H4 (cell line): Measurements from ENCODE around the gene MMP24. TPM values are rescaled to one million over a fixed set of nuclear protein-coding genes. Genes with fewer than 3 reads are reported as not detected.

Experiments used
- DNase-seq: peaks from one replicate; pipeline ENCODE4 v3.0.0-alpha.2; 2015; ENCODE audit warnings: low spot score
- total RNA-seq: library from RNA; depleted of rRNA; stranded (reverse); fragments of >200 nt; shearing (Covaris generic); gene quantifications from 2 replicates; pipeline ENCODE4 v1.2.3, GENCODE V29; 2014

MMP24 gene
- total RNA-seq, 1 experiment from 2014 or later, result 0.33 TPM

DNA sequence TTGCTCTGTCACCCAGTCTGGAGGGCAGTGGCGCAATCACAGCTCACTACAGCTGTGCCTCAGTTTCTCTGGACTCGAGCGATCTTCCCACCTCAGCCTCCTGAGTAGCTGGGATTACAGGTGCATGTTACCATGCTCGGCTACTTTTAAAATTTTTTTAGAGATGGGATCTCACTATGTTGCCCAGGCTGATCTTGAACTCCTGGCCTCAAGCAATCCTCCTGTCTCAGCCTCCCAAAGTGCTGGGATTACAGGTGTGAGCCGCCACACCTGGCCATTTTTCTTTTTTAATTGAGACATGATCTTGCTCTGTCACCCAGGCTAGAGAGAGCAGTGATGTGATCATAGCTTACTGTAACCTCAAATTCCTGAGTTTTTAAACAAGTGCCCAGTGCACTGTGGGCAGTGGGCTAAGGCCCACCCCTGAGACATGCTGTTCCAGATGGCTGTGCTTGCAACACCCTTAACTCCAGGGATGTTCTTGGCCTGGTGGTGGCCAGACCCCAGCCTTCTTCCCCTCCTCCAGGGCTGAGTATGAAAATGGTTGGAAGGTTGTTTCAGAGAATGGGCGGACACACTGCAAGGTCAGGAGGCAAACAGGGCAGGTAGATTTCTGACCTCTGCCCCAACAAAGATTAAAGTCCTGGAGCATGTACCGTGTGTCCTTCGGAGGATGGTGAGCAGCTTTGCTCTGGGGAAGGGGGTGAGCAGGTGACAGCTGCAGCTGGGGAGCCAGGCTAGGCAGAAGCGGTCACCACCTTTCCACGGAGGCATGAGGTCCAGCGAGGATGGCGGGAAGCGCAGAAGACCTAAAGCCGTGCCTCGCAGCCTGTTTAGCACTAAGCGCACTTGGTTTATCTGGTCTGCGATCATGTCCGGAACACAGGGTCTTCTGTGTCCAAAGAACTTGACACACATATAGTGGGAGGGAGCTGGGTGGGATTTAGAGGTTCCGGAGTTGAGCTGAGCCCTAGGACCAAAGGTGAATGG is 67.1 kb downstream of the MMP24 start:
- DNase-seq, result no peak

DNA sequence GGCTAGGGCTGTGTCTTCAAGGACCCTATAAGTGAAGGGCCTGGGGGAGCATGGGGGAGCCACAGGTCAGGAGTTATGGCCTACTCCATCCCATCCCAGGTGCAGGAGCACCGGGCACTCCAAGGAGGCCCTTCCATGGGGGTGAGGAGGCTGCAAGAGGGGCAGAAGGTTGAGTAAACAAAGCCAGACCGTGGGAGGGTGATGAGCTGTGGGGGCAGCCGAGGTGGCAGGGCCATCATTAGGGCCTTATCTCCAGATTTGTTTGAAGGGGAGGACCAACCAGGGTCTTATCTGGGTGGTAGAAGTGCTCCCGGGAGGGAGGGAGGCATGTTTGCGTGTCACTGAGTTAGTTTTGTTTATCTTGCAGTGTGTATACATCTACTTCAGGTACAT is 67.8 kb downstream of the MMP24 start:
- DNase-seq, result no peak

GRCh38 chr20:35295058-35295457 is 68.6 kb downstream of the MMP24 start:
- no peak for DNase-seq

- DNase-seq, result no peak
Observed at GRCh38 chr20:35295674-35296073, 69.2 kb downstream of the MMP24 start.

DNA sequence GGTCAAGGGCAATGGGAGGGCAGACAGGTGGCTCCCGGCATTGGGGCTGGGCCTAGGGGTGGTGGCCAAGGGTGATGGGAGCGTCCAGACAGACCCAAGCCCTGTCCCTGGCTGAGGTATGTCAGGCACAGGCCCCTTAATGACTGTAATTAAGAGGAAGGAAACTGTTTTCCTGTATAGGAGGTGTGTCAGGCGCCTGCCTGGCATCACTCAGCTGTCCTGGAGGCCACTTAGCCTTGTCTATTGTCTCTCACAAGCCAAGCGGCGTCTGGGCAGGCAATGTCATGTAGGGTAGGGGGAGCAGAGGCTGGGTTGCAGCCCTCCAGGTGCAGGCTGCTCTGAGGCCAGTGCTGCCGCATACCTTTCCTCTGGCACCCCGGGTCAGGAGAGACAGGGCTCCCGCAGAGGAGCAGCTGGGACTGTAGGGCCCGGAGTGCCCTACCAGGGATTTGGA is 69.6 kb downstream of the MMP24 start:
- no peak for DNase-seq

DNA sequence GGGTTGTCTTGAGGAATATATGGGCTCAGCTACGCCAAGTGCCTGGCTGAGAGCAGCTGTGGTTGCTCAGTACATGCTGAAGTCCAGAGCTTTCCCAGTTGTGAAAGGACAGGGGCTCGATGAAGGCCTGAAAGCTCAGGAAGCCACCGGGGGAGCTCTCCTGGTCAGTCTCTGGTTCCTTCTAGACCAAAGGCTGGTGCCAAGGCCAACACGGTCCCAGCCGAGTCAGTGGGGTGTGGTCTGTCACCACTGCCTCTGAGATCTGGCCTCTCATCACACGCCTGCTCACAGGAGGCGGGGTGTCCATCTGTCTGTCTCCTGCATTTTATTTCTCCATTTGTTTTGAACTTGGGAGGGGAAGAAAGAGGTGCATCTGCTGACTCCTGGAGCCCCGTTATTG is 70.7 kb downstream of the MMP24 start:
- no peak for DNase-seq

GRCh38 chr20:35297740-35298139 is 71.2 kb downstream of the MMP24 start:
- no peak for DNase-seq

- no peak for DNase-seq
Observed at GRCh38 chr20:35298264-35298663, 71.8 kb downstream of the MMP24 start.

DNA sequence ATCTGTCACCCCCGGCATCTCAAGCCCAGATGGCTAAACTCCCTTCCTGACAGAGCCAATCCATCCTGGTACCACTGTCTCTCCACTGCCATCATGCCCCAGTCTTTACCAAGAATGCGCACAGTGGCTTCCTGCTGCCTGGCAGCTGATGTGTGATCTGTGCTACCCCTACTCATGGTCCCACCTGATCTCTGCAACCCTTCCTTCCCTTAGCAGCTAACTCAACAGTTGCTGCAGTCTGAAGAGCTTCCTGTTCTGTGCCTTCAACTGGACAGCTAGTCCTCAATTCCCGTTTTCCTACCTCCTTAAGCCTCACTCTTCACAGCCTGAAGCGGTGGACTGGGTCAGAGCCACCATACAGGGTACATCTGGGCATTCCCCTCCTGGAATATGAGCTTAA is 73.3 kb downstream of the MMP24 start:
- DNase-seq, result no peak

DNA sequence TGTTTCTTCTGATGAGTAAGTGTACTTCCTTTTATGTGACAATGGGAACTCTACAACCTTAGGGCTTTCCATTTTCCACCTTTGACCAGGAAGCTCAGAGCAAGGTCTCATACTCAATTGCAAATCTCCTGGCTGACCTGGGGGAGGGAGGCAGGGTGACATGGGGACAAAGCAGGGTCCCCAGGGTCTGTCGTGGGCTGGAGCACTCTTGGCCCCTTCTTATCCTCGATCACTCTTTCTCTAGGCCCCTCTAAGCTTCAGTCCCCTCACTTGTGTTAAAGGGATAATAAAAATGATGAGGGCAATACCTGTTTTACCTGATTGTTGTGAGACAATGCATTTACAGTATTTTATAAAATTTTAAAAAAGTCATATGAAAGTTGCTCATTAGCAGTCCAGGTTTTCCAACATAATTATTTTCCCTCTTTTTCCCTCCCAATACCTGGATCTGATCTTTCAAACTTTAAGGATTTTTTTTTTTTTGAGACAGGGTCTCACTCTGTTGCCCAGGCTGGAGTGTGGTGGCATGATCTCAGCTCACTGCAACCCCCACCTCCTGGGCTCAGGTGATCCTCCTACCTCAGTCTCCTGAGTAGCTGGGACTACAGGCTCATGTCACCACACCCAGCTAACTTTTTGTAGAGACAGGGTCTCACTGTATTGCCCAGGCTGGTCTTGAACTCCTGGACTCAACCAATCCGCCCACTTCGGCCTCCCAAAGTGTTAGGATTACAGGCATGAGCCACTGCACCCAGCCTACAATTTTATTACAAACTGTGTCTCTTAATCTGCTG is 74.2 kb downstream of the MMP24 start:
- no peak for DNase-seq

DNA sequence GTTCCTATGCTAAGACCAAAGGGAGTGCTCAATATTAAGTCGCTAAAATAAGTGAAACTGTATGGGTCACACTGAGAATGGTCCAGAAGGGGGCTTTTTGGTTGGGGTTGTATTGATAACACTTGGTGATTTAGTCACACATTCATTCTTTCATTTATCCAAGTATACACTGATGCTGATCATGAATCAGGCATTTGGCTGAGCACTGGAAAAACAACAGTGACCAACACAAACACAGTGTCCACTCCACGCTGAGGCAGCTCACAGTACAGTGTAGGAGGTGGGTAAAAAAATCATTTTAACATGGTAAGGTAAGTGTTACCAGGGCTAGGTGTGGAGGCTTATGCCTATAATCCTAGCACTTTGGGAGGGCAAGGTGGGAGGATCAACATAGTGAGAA is 74.9 kb downstream of the MMP24 start:
- DNase-seq, result no peak

DNA sequence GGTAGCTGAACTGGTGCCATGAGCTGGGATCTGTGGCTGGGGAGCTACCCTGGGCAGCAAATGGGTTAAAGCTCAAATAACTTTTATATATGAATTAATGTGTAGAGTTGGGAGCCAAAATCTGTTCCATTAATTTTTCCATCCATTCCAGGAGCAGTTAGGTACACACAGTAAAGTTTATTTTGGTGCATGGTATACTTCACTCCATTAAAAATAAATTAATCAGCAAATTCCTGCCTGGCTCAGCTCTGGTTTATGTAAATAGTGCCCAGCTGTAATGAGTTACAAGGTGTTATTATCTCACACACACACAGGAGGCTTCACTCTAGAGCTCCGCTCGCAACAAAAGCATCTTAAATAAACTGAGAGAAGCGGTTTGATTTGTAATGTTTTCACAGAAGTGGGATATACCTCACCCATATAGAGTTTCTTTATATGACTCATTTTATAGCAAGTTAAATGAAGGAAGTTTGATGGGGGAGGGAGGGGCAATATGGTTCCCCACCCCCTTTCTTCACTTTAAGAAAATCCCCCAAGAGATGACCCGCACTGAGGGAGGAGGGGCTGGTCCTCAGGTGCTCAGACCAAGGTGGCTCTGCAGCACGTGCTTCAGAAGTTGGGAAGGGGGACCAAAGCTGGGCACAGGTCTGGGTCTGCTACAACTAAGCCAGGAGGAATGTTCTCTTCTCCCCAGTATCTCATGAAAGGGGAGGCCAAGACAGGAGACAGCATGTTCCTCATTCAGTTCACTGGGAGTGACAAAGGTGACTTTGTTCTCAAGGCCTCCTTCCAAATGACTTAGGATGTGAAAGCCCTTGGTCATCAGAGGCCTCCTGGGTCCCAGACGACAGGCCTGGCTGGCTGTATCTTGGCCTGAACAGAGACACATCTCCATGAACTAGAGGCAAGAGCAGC is 76.2 kb downstream of the MMP24 start:
- peak; percentile 72 for DNase-seq

GRCh38 chr20:35303382-35303734 is 76.9 kb downstream of the MMP24 start:
- DNase-seq, result no peak

DNA sequence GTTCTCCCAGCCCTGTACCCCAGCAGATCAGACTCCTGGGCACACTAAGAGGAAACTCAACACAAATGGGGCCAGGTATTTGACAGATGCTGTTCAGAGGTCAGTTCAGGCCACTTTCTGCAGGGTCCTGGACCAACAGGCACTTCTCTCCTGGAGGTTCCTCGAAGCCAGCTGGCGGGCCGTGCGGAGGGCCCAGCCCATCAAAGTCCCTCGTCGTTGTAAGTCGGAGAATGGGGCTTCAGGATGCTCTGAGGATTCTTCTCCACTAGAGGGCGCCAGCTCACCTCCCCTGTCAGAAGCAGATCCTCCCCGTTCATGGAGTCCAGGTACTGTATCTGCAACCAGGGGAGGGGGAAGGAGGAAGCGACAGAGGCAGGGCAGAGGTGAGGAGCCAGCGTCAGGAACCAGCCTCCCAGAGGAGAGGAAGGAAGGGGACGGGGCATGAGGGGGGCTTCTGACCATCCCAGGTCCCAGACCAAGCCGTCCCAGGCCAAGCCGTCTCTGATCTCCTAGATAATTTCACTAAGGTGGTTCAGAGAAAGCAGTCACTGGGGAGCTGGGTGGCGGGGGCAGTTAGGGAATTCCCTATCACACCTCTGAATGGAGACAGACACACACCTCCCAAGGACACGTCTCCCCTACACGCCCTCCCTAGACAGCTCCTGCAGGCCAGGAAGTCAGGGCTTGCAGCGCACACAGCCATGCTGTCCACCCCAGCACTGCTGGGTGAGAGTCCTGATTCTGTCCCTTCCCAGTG is 77.4 kb downstream of the MMP24 start:
- peak; percentile 91 for DNase-seq

- no peak for DNase-seq
Observed at GRCh38 chr20:35304956-35305355, 78.5 kb downstream of the MMP24 start.

DNA sequence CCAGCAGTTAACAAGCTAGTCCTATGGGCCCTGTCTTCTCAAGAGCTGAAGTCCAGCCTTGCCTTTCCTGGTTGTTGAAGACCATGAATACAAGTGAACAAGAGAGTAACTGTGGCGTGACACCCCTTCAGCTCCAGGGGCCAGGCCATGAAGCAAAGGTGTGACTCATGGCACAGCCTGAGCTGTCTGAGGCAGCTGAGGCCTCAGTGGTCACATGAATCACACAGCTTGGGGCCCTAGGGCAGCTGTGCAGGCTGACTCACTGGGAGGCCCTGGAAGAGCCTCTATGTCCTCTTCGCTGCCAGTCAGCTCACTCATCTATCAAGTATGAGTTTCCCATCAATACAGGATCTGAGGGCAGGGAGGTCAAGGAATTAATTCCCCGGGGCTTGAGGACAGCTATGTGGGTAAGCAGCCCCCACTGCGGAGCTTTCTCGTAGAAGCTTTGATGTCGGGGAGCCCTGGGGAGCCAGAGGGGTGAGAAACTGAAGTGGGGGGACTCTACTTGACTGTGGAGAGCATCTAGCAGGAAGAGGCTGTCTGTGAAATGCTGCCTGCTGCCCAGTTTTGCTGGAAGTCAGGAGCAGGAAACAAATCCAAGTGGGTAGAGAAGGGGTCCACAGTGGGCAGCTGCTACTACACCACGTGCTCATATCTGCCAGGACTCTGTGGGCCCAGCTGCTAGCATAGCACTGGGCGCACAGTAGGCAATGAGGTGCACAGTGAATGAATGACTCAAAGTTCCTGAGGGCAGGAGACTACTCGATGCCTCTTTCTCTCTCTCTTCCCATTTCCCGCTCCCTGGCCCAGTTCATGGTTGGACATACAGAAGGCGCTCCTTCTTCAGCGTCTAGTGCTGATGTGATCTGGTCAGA is 79.4 kb downstream of the MMP24 start:
- DNase-seq, result peak; percentile 97

DNA sequence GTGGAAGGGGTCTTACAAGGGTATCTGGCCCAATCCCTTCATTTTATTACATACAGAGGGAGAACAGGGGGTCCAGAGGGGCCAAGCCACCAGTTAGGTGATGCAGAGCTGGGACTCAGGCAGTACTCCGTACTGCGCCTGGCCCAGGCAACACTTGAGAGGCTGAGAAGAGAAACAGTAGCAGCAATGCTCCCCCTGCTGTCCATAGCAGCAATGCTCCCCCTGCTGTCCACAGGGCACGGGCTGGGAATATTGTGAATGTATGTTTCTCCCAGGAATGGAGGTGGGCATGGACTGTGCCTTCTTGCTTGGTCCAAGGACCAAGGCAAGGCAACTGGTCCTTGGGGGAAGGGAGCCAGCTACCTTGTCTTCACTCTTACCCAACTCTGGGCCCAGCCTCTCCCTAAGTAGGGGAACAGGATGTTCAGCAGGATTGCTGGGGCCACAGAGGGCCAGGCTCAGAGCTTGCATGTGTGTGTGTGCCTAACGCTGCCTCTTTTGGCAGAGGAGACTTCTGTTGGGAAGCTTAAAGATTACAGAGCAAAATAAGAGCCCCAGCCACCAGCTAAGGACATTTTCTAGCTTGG is 80.5 kb downstream of the MMP24 start:
- peak; percentile 85 for DNase-seq

DNA sequence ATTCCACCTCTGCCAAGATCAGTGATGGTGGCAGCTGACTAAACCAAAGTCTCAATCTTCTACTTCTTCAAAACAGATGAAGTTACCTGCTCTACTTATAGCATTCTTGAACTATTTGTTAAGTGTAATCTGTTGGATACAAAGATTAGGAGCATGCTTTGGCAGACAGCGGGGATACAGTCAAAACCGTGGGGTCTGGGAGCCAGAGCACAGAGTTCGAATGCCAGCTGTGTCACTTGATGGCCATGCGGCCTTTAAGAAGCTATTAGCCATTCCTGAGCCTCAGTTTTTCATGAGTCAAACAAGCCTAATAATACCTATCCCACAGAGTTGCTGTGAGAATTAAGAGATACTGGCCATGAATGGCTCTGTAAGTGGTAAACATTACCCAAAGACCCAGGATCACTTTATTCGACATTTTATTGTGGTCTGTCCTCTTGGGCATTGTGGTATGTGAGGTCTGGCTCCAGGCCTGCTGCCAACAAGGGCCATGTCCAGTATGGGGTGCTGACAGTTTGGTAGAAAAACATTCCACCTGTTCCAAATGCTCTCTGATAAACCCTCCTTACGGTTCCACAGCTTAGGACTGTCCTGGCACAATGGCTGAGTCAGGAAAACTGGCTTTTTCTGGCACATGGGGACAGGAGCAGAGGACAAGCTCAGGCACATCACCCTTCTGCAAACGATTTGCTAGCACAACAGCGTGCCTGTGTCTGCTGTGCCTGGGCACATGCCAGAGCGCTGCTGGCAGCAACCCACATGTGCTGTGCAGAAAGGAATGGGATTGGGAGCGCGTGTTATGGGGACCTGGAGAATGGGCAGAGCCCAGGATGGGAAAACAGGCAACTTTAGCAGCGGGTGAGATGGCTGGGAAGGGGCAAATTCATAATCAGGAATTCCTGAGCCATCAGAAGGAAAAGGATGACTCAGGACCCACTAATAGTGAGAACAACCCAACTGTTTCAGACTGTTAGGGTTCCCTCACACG is 81.5 kb downstream of the MMP24 start:
- DNase-seq, result peak; percentile 93
